NCI-H526 (cell line): ENCODE measurements around the gene FAM180A.
A peak's percentile ranks its signal among the peaks of the same experiment; 100 is the strongest.
"Not testable (repeated sequence)": the region's sequence is repeated elsewhere in the genome, so short reads cannot be mapped to it uniquely, and the experiment has no call there.

Experiments used
- DNase-seq, 2 experiments: peaks; one replicate each; lab custom pipeline; 2025; lab: John Stamatoyannopoulos, UW

Gene FAM180A

GRCh38 chr7:135748770-135749169, at the start of gene FAM180A:
Gene FAM180A, minus strand, starts transcription at chr7:135748813. Its CDS starts 233 bp downstream, at chr7:135748580.
- no peak for DNase-seq

- DNase-seq: no peak
These were observed 49.5 kb upstream of the FAM180A start for GRCh38 chr7:135798095-135798494.

GRCh38 chr7:135795846-135796570, 47.4 kb upstream of the FAM180A start:
- no peak for DNase-seq

- no peak for DNase-seq
These were observed 45.2 kb upstream of the FAM180A start for GRCh38 chr7:135793841-135794240.

GRCh38 chr7:135792866-135793265, 44.3 kb upstream of the FAM180A start:
- no peak for DNase-seq

- no peak for DNase-seq
These were observed 43.7 kb upstream of the FAM180A start for GRCh38 chr7:135792363-135792668.

- DNase-seq: no peak
These were observed 43.1 kb upstream of the FAM180A start for GRCh38 chr7:135791543-135792362.

- no peak for DNase-seq
These were observed 41.9 kb upstream of the FAM180A start for GRCh38 chr7:135790371-135790977.

- DNase-seq: no peak
These were observed 41.3 kb upstream of the FAM180A start for GRCh38 chr7:135789956-135790355.

- no peak for DNase-seq
These were observed 40.8 kb upstream of the FAM180A start for GRCh38 chr7:135789431-135789830.

GRCh38 chr7:135786911-135787310, 38.3 kb upstream of the FAM180A start:
- no peak for DNase-seq

GRCh38 chr7:135785065-135785464, 36.5 kb upstream of the FAM180A start:
- DNase-seq: no peak

GRCh38 chr7:135784013-135784412, 35.4 kb upstream of the FAM180A start:
- no peak for DNase-seq

- no peak for DNase-seq
These were observed 34.2 kb upstream of the FAM180A start for GRCh38 chr7:135782801-135783200.

GRCh38 chr7:135782377-135782776, 33.8 kb upstream of the FAM180A start:
- no peak for DNase-seq

GRCh38 chr7:135777626-135778398, 29.2 kb upstream of the FAM180A start:
- DNase-seq: no peak

- not testable (repeated sequence) for DNase-seq
These were observed 27.3 kb upstream of the FAM180A start for GRCh38 chr7:135775915-135776314.

- DNase-seq: no peak
These were observed 26.6 kb upstream of the FAM180A start for GRCh38 chr7:135775230-135775629.

- peak; percentile 17 to 23 for DNase-seq
These were observed 25.7 kb upstream of the FAM180A start for GRCh38 chr7:135774284-135774683.

- DNase-seq: no peak
These were observed 24.9 kb upstream of the FAM180A start for GRCh38 chr7:135773464-135773863.

- DNase-seq: no peak
These were observed 24.1 kb upstream of the FAM180A start for GRCh38 chr7:135772639-135773222.
